Measurements from ENCODE around the gene PUS10.

GRCh38 chr2:61016392-61017002 lies 1.6 kb downstream of the PUS10 start:
- TF ChIP-seq GATA2 (IDR thresholded peaks at IDR 0.05; ENCODE audit: low read depth, low read length) (no peak), GATA3 (IDR thresholded peaks at IDR 0.05; ENCODE audit: low read depth, low read length) (no peak)
